ENCODE data around the gene ADGRG3. TPM values are rescaled to one million over a fixed set of nuclear protein-coding genes. Genes with fewer than 3 reads are reported as not detected.
A peak's percentile ranks its signal among the peaks of the same experiment; 100 is the strongest.

The ADGRG3 gene
- total and polyA plus RNA-seq, 2 of the 13 experiments (the other 11 are each of a cell fraction or from before 2014, with no cell fraction given) = 2.7 to 11.8 TPM

GRCh38 chr16:57660715-57661463, 7.2 kb upstream of the ADGRG3 start (continued):
- no peak for TF ChIP-seq MXI1 (IDR thresholded peaks at IDR 0.05; ENCODE audit: borderline replicate concordance, low read depth, low read length)
- TF ChIP-seq PHF8 (CRISPR knock-in tag; IDR thresholded peaks at IDR 0.05) = 0 out of 2 replicates have a peak, but pooled peaks have one; percentile 31
- no peak for TF ChIP-seq ZNF781 (CRISPR knock-in tag; IDR thresholded peaks at IDR 0.05; ENCODE audit: borderline replicate concordance, not compliant biosample characterization)
- TF ChIP-seq TFDP1 (CRISPR knock-in tag; IDR thresholded peaks at IDR 0.05; ENCODE audit: borderline replicate concordance) = no peak; the same call in 1 of the 2 replicates
- TF ChIP-seq TSC22D2 (CRISPR knock-in tag; IDR thresholded peaks at IDR 0.05; ENCODE audit: borderline replicate concordance) = no peak
- TF ChIP-seq SKI (IDR thresholded peaks at IDR 0.05; ENCODE audit: partially characterized antibody) = no peak
- TF ChIP-seq JARID2 (CRISPR knock-in tag; IDR thresholded peaks at IDR 0.05; ENCODE audit: insufficient replicate concordance) = no peak
- TF ChIP-seq ZNF318 (CRISPR knock-in tag; IDR thresholded peaks at IDR 0.05) = peak; percentile 24; the same call in 1 of the 2 replicates
- TF ChIP-seq ZNF703 (CRISPR knock-in tag; IDR thresholded peaks at IDR 0.05; ENCODE audit: borderline replicate concordance) = no peak
- TF ChIP-seq ZNF501 (CRISPR knock-in tag; IDR thresholded peaks at IDR 0.05) = peak; percentile 68
- no peak for TF ChIP-seq DDIT3 (CRISPR knock-in tag; IDR thresholded peaks at IDR 0.05)
- no peak for TF ChIP-seq HOXA7 (CRISPR knock-in tag; IDR thresholded peaks at IDR 0.05)
- 0 out of 2 replicates have a peak, but pooled peaks have one; percentile 53 for TF ChIP-seq ZNF431 (CRISPR knock-in tag; IDR thresholded peaks at IDR 0.05; ENCODE audit: borderline replicate concordance, low read depth)
- peak; percentile 70 for TF ChIP-seq PAXIP1 (CRISPR knock-in tag; conservative IDR thresholded peaks at IDR 0.05)

Measured in HepG2 (cell line).